Measurements from ENCODE around the gene ELMO3.

ELMO3 gene

GRCh38 chr16:67210069-67210937, 11.4 kb downstream of the ELMO3 start:
- DNase-seq (ENCODE audit: extremely low spot score, insufficient read length, low read depth) (no peak), FAIRE-seq (no peak)

- no peak for DNase-seq (ENCODE audit: extremely low spot score, insufficient read length, low read depth)
- no peak for FAIRE-seq
These were observed 12.7 kb downstream of the ELMO3 start for GRCh38 chr16:67211674-67212073.

DNA sequence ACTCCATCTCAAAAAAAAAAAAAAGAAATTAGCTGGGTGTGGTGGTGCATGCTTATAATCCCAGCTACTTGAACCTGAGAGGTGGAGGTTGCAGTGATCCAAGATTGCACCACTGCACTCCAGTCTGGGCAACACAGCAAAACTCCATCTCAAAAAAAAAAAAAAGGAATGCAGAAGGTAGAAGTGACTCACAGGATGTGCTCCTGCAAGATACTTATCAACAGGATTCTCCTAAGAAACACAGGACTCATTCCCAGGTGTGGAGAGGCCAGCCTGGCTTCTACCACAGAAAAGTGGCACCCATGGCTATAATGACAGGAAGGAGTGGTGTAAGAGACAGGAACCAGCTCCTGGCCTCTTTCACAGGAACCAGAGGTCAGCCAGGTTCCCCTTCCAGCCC, 13.8 kb downstream of the ELMO3 start:
- DNase-seq (ENCODE audit: extremely low spot score, insufficient read length, low read depth), result no peak
- no peak for FAIRE-seq

- DNase-seq (ENCODE audit: extremely low spot score, insufficient read length, low read depth) (no peak), FAIRE-seq (no peak)
These were observed 14.5 kb downstream of the ELMO3 start for GRCh38 chr16:67213197-67214019.

GRCh38 chr16:67215706-67216105, 16.8 kb downstream of the ELMO3 start:
- FAIRE-seq, result no peak
- DNase-seq (ENCODE audit: extremely low spot score, insufficient read length, low read depth), result no peak

GRCh38 chr16:67216612-67217490, 17.9 kb downstream of the ELMO3 start:
- FAIRE-seq, result no peak

DNA sequence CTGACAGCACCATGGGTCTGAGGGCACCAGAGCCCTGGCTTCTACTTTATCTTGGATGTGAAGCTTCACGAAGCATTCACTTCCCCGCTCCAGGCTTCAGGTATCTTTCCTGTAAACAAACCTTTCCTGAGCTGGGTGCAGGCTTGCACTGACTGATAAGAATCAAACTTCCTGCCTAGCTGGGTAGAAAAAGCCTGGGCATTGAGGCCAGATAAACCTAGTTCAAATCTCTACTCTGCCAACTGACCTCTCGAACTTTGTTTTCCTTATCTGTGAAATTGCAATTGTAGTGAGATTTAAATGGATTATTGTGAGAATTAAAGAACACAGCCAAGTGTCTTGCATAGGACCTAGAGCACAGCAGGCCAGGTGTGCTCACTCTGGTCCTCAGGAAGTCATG, 25.1 kb downstream of the ELMO3 start:
- FAIRE-seq (no peak), DNase-seq (ENCODE audit: extremely low spot score, insufficient read length, low read depth) (no peak)

More at GRCh38 chr16:67216612-67217490, 17.9 kb downstream of the ELMO3 start:
- no peak for DNase-seq (ENCODE audit: extremely low spot score, insufficient read length, low read depth)

DNA sequence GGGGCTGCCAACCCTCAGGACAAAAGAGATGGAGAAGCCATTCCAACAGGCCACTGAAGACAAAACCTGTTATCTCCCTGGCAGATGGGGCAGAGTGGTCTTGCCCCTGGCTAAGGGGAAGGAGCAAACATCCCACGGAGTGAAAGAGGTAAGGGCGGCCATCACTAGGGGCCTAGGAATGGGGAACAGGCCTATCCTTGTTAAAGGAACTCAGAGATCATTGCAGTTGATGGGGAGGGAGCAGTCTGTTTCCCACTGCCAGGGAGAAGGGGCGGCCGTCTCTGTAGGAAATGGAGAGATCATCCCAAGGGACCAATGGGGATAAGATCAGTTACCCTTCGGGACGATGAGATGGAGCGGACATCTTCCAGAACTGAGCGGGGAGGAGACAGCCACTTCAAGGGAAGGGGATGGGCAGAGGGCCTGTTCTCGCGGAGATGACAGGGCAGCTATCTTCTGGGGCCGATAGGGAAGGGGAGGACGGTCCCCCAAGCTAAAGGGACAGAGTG, 27.4 kb downstream of the ELMO3 start:
- FAIRE-seq (peak; percentile 9), DNase-seq (ENCODE audit: extremely low spot score, insufficient read length, low read depth) (no peak)

GRCh38 chr16:67226804-67227566, 28.1 kb downstream of the ELMO3 start, which contains the start of gene TMEM208:
Gene TMEM208 (plus strand): TSS chr16:67227130. CDS start chr16:67227219, 89 bp downstream.
- FAIRE-seq (peak; percentile 99), DNase-seq (ENCODE audit: extremely low spot score, insufficient read length, low read depth) (peak; percentile 96)

- no peak for FAIRE-seq
- DNase-seq (ENCODE audit: extremely low spot score, insufficient read length, low read depth), result no peak
These were observed 28.6 kb downstream of the ELMO3 start for GRCh38 chr16:67227567-67227921.

- DNase-seq (ENCODE audit: extremely low spot score, insufficient read length, low read depth) (no peak), FAIRE-seq (no peak)
These were observed 29.3 kb downstream of the ELMO3 start for GRCh38 chr16:67228034-67228785.

- FAIRE-seq (no peak), DNase-seq (ENCODE audit: extremely low spot score, insufficient read length, low read depth) (no peak)
These were observed 30.0 kb downstream of the ELMO3 start for GRCh38 chr16:67228905-67229304.

DNA sequence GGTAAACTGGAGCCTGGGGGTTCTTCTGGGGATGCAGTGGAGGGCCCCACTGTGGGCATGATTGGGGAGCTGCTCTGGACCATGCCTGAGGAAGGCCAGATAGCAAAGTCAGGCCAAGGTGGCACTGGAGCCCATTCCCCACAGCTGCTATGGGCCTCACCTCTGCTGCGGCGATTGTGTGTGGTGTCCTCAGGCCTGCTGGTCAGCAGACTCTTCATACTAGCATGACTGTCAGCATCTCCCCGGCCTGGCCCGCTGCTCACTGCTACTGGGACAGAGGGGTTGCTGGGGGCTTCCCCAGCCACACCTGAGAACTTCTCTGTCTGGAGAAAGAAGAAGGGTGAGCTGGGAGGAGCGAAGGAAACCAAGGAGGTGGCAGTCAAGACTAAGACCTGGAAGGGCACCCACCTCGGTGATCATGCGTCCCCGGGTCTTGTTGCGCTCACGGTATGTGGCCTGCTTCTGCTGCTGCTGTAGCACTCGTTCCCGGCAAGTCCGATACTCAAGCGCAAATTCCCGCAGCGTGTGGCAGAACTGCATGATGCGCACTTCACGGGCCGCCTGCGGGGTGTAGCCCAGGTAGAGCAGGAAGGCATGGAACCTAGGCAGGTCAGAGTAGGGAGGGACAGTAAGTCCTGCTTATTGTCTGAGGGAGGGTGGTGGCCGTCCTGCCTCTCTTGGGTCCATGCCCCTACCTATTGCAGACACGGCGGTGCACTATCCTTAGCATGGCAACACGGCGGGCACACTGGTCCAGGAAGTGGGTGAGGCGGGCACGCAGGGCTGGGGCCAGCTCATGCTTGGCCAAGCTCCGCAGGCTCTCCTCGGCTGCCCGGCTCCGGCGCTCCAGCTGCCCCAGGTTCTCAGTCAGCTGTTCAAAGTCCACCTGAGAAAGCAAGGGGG, 31.2 kb downstream of the ELMO3 start:
- no peak for FAIRE-seq

GRCh38 chr16:67230809-67231660, 32.1 kb downstream of the ELMO3 start:
- DNase-seq (ENCODE audit: extremely low spot score, insufficient read length, low read depth) (no peak), FAIRE-seq (no peak)

More for the DNA sequence above, 31.2 kb downstream of the ELMO3 start:
- DNase-seq (ENCODE audit: extremely low spot score, insufficient read length, low read depth), result no peak

DNA sequence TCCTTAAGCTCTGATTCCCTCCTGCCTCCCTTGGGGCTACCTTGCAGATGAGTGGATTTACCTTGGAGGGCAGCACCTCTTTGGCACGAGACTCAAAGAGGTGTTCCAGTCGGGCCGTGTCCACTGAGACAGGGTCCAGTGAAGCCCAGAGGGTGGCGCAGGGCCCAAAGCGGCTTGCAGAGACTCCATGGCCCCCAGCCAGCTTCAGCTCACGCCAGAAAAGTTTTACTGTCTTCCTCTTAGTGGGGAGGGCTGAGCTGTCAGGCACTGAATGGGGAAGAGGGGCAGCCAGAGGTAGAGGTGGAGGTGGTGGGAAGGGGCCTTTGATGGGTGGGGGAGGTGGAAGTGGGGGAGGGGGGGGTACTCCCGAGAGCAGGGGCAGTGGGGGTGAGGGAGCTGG, 34.7 kb downstream of the ELMO3 start:
- DNase-seq (ENCODE audit: extremely low spot score, insufficient read length, low read depth), result no peak
- FAIRE-seq, result no peak

GRCh38 chr16:67234180-67234597, 35.3 kb downstream of the ELMO3 start:
- DNase-seq (ENCODE audit: extremely low spot score, insufficient read length, low read depth) (no peak), FAIRE-seq (no peak)

All from GM18507 (cell line).